Adipose tissue (tissue), 3 donors: ENCODE results near the gene TLCD1. TPM values are rescaled to one million over a fixed set of nuclear protein-coding genes. Genes with fewer than 3 reads are reported as not detected.

Experiments
- H3K27ac ChIP-seq: one replicate; pipeline ENCODE4 v1.5.1; 2013; ENCODE audit warnings: low read depth, low read length
- WGBS, 3 donors: extraction: QIAGEN DNeasy Blood & Tissue Kit; methylation state at CpG; one replicate each; pipeline ENCODE4 v1.1.7; 2013; 5-methylcytosine and 5-hydroxymethylcytosine counted together
- polyA plus RNA-seq, 3 donors: library from polyadenylated mRNA; stranded (reverse); fragments of 200-250 nt; gene quantifications; one replicate each; pipeline ENCODE4 v1.2.3, GENCODE V29; 2013
- donor health status: healthy with polysubstance abuse.
- donor health status: Bipolar disorder and iron deficiency.
- donor health status: healthy.

Gene TLCD1
- polyA plus RNA-seq, 3 donors, result 2.4 to 11.7 (median 5.4) TPM

DNA sequence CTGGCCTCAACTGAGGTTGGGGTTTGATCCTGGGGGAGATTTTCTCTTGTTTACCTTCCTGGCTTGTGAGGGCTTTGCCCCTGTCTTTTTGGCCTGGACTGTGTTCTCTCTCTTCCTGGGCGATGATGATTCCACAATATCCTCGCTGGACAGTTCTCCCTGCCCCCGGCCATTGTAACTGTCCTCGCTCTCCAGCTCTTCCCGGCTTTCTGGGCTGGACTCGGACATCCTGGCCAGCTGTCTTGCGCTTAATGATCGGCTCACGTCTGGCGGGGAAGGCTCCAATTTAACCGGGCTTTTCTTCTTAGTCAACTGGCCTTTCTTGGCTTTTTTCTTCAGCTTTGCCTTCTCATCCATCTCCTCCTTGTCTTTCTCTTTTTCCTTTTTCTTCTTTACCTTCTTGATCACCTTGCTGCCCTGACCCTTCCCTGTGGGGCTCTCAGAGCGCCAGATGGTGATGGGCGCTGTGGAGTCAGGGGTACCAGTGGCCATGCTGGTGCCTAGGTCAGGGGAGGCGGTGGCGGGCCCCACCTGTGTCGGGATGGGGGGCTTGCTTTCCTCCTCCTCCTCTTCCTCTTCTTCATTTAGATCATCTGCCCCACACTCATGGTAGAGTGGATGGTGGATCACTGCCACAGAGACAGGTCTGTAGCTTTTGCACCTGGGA lies 22.3 kb downstream of the TLCD1 start:
- 76 to 86% (median 77%) methylated on average over 16 of the region's 16 CpGs for WGBS, 3 donors

DNA sequence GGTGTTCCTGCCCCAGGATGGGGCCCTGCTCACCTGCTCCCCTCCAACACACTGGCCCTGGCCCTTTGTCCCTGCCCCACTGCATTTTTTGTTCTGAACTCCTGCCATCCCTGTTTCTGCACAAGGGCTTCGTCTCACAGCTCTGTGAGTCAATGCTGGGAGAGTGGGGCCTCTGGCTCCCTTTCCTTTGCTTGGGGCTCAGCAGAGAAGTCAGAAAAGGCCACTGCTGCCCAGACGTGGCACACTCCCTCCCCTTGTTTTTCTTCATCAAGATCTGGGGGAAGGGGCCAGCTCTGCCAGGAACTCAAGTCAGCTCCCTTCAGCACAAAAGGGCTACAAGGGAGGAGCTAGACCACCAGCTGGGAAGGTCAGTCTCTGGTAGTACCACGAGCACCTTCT lies 23.3 kb downstream of the TLCD1 start:
- WGBS, 3 donors, result 73 to 79% (median 75%) methylated on average over 3 of the region's 3 CpGs
- H3K27ac ChIP-seq, result no peak overlapping the region

More for the DNA sequence above, 22.3 kb downstream of the TLCD1 start:
- H3K27ac ChIP-seq, result no peak overlapping the region

DNA sequence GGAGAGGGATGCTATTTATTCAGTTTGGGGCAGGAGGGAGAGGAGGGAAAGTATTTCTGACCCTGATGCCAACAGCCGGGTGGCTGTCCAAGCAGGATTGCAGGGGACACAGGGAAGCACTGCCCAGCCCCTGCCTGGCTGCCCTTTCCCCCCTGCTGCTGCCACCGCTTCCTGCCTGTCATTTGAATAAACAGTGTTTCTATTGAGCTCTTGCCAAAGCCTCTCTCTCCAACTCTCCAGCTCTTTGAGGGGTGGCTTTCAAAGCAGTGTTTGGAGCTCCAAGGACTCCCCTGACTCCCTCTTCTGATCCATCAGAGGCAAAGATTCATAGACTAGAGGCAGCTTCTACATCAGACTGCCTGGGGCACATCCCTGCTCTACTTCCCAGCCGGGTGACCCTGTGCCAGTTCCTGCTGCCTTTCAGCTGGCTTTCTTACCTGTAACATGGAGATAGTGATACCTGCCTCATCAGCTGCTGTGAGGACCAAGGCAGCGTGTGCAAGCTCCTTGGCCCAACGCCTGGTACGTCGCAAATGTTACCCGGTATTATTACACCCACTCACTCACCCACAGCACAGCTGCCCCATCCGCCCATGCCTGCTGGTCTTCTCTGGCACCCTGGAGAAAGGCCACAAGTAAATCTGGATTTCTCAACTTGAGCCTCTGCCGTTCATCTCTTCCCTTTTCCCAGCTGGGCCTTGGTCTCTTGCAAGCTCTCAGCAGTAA lies 23.8 kb downstream of the TLCD1 start:
- H3K27ac ChIP-seq, result no peak overlapping the region
- WGBS, 3 donors, result 74 to 81% (median 77%) methylated on average over 10 of the region's 10 CpGs

DNA sequence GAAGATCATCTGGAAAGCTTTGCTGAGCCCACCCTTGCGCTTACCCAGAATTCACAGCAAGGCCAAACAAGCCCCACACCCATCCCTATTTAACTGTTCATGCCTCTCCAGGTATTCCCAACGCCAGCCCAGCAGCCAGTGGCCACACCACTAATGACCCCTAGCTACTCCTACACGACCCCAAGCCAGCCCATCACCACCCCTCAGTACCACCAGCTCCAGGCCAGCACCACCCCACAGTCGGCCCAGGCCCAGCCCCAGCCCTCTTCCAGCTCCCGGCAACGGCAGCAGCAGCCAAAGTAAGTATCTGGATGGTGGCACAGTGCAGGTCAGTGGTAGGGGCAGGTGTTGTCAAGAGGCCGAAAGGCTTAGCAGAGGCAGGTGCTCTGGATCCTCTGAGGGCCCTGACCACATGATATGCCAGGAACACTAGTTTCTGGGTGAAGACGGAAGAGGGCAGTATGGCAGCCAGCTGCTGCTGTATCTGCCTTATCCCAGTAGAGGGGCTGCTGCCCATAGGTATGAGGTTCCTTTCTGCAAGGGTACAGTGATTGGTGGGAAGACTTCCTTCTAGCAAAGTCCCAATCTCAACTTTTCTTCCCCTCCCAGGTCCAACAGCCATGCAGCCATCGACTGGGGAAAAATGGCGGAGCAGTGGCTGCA lies 25.1 kb downstream of the TLCD1 start:
- 90 to 92% (median 91%) methylated on average over 10 of the region's 10 CpGs for WGBS, 3 donors

DNA sequence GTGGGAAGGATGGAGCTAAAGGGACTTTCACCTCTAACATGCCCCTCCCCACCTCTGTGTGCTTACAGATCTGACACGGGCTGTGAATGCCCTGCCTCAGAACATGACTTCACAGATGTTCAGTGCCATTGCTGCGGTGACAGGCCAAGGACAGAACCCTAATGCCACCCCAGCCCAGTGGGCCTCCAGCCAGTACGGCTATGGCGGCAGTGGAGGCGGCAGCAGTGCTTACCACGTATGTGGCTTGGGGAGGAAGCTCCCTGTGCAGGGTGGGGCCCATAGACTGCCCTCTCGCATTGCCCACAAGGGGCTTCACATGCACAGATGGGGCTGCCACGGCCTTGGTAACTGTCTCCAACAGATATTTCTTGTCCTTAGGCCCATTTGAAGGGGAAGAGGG lies 25.8 kb downstream of the TLCD1 start:
- H3K27ac ChIP-seq, result no peak overlapping the region
- 87 to 89% (median 88%) methylated on average over 8 of the region's 8 CpGs for WGBS, 3 donors

More for the DNA sequence above, 25.1 kb downstream of the TLCD1 start:
- H3K27ac ChIP-seq, result no peak overlapping the region

DNA sequence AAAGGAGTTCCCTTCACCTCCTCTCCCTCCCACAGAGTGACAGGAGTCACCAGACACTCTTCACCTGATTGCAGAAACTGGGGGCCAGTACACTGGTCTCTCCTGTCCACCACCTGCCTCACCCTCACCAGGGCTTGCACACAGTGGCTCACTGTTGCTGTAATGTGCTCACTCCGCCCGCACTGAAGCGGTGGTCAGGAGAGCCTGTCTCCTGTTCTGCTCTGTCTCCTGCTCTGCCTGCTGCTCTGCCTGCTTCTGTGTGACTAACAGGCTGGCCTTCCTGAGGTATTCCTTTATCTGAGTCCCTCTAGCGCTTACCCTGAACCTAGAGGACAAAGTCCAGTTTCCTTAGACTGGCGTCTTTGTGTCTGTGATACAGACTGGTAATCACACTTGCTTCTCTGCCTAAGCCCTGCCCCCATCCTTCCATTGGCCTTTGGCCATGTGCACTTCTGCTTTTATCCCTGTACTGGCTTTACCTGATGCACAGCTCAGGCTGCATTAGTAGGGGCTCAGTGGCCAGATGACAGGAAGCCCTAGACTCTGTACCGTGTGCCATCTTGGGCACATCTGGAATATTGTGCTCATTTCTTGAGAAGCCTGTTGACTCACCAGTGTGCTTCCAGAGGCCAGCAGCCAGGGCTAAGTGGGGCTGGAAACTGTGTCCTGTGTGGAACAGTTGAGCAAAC lies 27.6 kb downstream of the TLCD1 start:
- H3K27ac ChIP-seq, result no peak overlapping the region
- WGBS, 3 donors, result 67 to 90% (median 85%) methylated on average over 6 of the region's 6 CpGs

DNA sequence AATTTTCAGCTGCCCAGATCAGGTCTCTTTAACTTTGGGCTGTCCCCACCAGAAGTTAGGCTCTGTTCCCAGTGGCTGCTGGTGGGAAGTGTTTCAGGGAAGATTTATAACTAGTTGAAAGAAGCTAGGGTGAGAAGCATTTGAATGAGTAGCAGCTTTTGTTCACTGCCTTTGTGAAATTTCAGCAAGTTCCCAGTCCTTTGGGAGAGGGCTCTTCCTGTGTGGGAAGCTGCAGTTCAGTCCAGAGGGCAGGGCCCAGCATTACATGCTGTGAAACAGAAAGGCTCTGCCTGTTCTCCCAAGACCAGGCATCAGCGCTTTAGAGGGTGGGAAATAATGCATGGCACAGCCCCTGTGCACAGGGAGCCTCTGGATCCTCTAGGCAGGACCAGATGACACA lies 32.2 kb downstream of the TLCD1 start:
- WGBS, 3 donors, result 95 to 100% (median 100%) methylated on average over 1 of the region's 1 CpG
- H3K27ac ChIP-seq, result no peak overlapping the region

DNA sequence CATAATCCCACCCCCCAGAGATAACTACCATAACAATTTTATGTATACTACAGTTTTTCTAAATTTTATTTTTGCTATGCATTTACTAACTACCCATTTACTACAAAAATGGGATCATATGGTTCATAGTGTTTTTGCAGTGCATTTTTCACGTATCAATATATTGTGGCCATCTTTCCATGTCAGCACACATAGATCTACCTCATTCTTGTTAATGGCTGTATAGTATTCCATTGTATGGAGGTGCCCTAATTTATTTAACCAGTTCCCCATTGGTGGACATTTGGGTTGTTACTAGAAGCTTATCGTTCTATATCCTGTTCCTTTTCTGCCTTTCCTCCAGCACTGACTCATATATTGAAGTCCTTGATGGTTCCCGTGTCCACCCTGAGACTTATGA lies 37.0 kb downstream of the TLCD1 start:
- no peak overlapping the region for H3K27ac ChIP-seq
- 98 to 100% (median 99%) methylated on average over 3 of the region's 3 CpGs for WGBS, 3 donors

DNA sequence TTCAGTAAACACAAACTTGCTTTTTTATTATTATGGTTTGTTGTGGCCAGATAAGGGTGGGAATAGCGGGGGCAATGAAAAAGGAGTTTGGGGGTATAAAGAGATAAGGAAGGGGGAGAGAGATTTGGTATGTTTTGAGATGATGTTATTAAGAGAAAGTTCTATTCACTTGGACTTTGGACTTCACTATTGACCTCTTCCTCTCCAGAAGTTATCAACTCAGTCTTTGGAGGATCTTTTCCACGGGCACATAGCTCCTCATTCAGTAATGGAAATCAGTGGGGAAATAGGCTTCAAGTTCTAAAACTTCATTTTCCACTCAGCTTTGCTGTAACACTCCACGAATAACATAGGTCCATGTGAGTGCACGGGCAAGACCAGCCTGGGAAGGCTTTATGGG lies 37.6 kb downstream of the TLCD1 start:
- H3K27ac ChIP-seq, result no peak overlapping the region
- 92 to 97% (median 95%) methylated on average over 4 of the region's 4 CpGs for WGBS, 3 donors

DNA sequence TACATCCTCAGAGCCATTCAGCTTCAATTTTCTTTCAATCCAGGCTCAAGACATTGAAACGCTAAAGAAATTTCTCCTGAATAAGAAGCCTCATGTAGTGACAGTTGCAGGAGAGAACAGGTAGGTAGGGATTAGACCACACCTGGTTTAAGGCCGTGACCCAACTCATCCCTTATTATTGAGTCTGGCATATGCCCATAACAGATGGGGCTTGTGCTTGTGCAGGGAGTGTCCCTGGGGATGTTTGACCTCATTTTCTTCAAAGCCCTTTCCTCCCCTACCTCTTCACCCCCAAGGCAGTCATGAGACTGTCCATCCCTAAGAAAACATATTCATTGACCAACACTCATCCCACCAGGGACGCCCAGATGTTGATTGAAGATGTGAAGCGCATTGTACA lies 39.7 kb downstream of the TLCD1 start:
- 83 to 91% (median 87%) methylated on average over 4 of the region's 4 CpGs for WGBS, 3 donors
- H3K27ac ChIP-seq, result no peak overlapping the region

DNA sequence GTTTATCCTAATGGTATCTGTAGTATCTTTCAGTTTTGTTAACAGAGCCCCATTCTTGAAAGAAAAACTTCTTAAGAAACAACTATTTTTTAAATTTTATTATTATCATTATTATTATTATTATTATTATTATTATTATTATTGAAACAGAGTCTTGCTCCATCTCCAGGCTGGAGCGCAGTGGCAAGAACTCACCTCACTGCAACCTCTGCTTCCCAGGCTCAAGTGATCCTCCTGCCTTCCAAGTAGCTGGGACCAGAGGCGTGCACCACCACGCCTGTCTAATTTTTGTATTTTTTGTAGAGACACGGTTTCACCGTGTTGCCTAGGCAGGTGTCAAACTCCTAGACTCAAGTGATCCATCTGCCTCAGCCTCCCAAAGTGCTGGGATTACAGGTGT lies 40.7 kb downstream of the TLCD1 start:
- WGBS, 3 donors, result 89 to 95% (median 90%) methylated on average over 5 of the region's 5 CpGs
- no peak overlapping the region for H3K27ac ChIP-seq

DNA sequence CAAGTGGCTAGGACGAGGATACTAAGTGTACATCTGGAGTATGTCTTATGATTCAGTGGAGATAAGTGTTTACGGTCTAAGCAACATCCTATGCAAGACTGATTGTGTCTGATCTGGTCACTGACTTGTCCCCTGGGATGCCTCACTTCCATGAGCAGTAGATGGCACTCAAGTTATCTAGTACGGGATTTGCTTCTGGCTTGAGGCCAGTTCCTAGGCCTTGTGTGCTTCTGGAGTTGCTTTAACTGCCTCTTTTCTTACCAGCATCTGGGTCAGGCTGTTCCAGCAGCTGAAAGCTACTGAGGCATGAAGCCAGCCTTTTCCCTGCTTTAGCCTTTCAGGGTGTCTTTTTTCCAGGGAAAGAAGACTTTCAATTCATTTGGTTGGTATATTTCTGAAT lies 41.1 kb downstream of the TLCD1 start:
- WGBS, 3 donors, result 49 to 62% (median 60%) methylated on average over 3 of the region's 3 CpGs
- no peak overlapping the region for H3K27ac ChIP-seq

DNA sequence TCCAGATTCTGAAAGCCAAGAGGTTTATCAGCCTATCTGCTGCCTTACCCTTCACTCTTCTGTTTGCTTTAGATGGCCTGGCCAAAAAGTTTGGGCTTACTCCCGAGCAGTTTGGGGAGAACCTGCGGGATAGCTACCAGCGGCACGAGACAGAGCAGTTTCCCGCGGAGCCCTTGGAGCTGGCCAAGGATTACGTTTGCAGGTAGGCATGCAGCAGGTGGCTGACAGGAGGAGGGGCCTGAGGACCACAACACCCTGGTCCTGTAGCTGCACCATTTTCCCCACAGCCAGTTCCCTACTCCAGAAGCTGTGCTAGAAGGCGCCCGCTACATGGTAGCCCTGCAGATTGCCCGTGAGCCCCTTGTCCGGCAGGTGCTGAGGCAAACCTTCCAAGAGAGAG lies 43.4 kb downstream of the TLCD1 start:
- 86 to 97% (median 92%) methylated on average over 11 of the region's 11 CpGs for WGBS, 3 donors
- no peak overlapping the region for H3K27ac ChIP-seq

DNA sequence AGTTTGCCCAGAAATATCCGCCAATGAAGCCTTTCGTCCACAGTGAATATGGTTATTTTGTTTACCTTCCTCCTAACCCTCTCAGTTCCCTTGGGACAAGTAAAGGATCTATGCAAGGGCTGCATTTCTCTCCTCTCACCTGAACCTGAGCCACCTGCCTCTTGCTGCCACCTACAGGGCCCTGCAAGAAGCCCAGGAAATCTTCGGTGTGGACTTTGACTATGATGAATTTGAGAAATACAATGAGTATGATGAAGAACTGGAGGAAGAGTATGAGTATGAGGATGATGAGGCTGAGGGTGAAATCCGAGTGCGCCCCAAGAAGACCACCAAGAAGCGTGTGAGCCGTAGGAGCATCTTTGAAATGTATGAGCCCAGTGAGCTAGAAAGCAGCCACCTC lies 50.1 kb downstream of the TLCD1 start:
- no peak overlapping the region for H3K27ac ChIP-seq
- WGBS, 3 donors, result 82 to 86% (median 86%) methylated on average over 7 of the region's 7 CpGs

DNA sequence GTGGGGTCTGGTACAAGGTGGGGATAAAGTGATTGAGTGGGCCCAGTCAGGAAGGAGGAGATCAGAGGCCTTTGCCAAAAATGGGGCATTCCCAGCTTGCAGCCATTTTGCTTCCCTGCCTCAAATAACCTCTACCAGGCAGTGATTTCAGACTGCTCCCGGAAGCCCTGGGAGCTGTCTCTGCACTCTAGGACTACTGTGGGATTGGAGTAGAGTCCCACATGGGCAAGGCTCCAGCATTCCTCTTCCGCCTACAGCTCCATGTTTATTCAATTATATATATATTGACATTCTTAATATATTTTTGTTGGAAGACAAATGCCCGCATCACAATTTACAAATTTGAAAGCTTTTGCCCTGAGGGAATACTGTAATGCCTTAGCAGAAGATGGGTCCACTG lies 50.5 kb downstream of the TLCD1 start:
- H3K27ac ChIP-seq, result no peak overlapping the region
- 83 to 90% (median 90%) methylated on average over 3 of the region's 3 CpGs for WGBS, 3 donors
